Stimulated activated CD4-positive, alpha-beta T cell treated with anti-CD3 and anti-CD28 coated beads, Interleukin-1b, Interleukin-23, amount 100 ng/mL, for 1 hour (primary cell): ENCODE measurements around the gene MSL3B.
A peak's percentile ranks its signal among the peaks of the same experiment; 100 is the strongest.
"Not testable (repeated sequence)": the region's sequence is repeated elsewhere in the genome, so short reads cannot be mapped to it uniquely, and the experiment has no call there.

Source experiments
- DNase-seq, 2 donors: peaks; one replicate each; pipeline ENCODE4 v3.0.0-alpha.2; 2020; ENCODE audit warnings: low read depth in 2 of 2

The MSL3B gene

DNA sequence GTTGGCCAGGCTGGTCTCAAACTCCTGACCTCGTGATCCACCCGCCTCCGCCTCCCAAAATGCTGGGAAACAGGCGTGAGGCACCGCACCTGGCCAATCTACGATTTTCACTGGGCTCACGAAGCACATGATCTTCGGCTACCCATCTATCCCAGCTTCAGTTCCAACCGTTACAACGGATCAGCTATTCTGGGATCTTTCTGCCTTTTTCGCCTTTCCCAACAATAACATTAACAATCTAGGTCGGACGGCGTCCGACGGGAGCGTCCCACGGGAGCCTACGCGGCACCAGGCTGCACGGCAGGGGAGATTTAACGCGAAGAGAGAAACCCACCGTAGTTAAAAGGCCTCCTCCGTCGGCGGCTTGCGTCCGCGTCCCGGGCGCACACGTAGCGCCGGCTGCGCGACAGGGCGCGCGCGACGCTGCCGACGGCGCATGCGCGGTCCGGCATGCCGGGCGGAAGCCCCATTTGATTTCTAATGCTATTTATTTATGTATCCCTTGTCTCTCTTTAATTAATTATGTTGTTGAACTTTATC is at the start of gene MSL3B:
MSL3B (minus strand) TSS at position 394 of the 540 bp plus-strand sequence.
- DNase-seq = peak in 1 of 2 donors; percentile 25

- no peak for DNase-seq
Measured at GRCh38 chr2:233917116-233917515, 48.9 kb upstream of the MSL3B start, which contains the start of gene TRPM8. TSS of gene TRPM8 (plus strand) at chr2:233917373. CDS start at chr2:233926538, 9,165 bp downstream.

GRCh38 chr2:233915128-233915527 is 46.9 kb upstream of the MSL3B start:
- no peak for DNase-seq

GRCh38 chr2:233912691-233913423 is 44.7 kb upstream of the MSL3B start:
- no peak for DNase-seq

DNA sequence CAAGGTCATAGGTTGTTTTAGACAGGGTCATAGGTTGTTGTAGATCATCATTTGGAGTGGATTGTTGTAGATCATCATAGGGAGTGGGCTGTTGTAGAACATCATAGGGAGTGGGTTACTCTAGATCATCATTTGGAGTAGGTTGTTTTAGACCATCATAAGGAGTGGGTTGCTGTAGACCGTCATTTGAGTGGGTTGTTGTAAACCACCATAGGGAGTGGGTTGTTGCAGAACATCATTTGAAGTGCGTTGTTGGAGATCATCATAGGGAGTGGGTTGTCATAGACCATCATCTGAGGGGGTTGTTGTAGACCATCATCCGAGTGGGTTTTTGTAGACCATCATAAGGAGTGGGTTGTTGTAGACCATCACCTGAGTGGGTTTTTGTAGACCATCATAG is 39.4 kb upstream of the MSL3B start:
- DNase-seq = no peak

- DNase-seq = no peak
Measured at GRCh38 chr2:233905945-233906344, 37.8 kb upstream of the MSL3B start.

DNA sequence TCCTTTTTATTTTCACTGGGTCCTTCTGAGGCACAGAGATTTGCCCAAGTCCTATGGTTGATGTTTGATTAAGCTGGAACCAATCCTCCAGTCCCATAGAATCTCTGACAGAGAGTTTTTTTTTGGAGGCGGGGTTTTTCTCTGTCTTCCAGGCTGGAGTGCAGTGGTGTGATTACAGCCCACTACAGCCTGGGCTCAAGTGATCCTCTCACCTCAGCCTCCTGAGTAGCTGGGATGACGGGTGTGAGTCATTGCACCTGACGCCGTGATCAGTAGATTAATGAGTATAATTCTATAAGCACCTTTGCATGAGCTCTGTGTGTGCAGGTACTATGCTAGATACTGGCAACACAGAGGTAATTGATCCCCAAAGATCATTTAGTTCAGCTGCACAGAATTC is 33.7 kb upstream of the MSL3B start:
- DNase-seq = no peak

DNA sequence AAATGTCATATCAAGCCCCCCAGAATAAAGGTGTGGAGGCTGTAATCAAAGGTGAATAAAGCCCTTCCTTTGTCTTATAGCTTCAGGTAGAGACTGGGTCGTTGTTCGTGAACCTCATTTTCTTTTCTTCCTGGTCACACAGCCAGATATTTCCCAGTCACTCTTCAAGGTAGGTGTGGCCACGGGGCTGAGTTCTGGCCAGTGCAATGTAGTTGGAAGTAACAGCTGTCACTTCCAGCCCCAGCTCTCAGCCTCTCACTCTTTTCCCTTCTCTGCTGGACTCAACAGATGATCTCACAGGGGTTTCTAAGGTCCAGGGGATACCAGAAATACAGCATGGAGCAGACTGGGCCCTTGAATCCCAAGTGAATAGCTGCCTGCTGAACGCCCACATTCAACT is 33.2 kb upstream of the MSL3B start:
- no peak for DNase-seq

DNA sequence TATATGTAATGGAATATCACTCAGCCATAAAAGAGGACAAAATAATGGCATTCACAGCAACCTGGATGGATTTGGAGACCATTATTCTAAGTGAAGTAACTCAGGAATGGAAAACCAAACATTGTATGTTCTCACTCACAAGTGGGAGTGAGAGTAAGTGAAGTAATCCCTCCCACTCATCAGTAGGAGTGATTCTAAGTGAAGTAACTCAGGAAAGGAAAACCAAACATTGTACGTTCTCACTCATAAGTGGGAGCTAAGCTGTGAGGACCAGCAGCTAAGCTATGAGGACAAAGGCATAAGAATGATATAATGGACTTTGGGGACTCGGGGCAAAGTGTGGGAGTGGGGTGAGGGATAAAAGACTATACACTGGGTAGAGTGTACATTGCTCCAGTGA is 28.1 kb upstream of the MSL3B start:
- not testable (repeated sequence) for DNase-seq

GRCh38 chr2:233892793-233893192 is 24.6 kb upstream of the MSL3B start:
- DNase-seq = no peak

- DNase-seq = no peak
Measured at GRCh38 chr2:233882353-233882752, 14.2 kb upstream of the MSL3B start.

GRCh38 chr2:233872125-233872524 is 3.9 kb upstream of the MSL3B start:
- DNase-seq = not testable (repeated sequence)

GRCh38 chr2:233871432-233871831 is 3.2 kb upstream of the MSL3B start:
- no peak for DNase-seq

DNA sequence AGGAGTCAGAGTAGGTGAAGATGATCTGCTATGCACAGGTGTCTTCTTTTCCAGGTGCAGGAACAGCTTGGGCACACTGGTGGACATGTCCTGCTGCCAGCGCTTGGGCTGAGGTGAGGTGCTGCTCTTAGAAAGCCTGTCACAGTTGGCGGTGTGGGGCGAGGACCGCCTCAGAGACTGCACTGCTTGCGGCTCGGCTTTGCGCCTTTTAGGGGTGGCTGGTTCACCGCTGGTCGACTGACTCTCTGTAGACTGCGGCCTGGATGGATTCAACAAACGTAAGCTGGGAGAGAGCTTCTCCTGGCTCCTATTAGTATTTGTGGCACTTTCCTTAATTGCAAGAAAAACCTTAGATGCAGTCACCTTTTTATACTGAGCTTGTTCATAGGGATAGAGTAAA is 1.7 kb downstream of the MSL3B start:
- no peak for DNase-seq

- no peak for DNase-seq
Measured at GRCh38 chr2:233865838-233866237, 2.3 kb downstream of the MSL3B start.

GRCh38 chr2:233862261-233862768 is 5.9 kb downstream of the MSL3B start:
- no peak for DNase-seq

GRCh38 chr2:233858331-233858730 is 9.9 kb downstream of the MSL3B start:
- DNase-seq = no peak

DNA sequence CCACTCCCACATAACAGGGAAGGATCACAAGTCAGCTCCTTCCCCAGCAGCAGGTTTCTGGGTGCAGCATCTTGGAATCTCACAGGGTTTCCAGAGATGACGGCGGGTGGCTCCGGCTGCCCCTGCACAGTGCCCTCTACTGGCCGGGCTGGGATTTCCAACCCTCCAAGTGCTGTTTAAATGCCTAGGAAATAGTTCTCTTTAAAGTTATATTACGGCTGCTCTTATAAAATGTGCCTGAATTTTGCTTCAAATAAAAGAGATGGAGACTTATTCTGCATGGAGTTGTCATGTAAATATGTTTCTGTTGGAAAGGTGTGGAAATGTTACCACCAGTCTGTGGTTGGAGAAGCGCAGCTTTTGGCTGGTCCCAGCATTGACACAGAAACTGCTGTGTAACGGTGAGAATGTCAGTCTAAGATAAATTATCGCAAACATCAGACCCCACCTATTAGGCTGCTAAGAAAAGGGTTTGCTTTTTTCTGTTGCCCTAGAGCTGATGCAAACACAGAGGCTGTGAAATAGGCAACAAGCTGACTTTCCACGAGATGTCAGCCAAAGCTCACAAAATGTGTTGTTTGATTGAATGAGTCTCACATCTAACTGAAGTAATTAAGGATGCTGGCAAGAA is 10.6 kb downstream of the MSL3B start:
- no peak for DNase-seq

GRCh38 chr2:233856184-233856583 is 12.0 kb downstream of the MSL3B start:
- no peak for DNase-seq

GRCh38 chr2:233855345-233855744 is 12.8 kb downstream of the MSL3B start:
- DNase-seq = no peak

DNA sequence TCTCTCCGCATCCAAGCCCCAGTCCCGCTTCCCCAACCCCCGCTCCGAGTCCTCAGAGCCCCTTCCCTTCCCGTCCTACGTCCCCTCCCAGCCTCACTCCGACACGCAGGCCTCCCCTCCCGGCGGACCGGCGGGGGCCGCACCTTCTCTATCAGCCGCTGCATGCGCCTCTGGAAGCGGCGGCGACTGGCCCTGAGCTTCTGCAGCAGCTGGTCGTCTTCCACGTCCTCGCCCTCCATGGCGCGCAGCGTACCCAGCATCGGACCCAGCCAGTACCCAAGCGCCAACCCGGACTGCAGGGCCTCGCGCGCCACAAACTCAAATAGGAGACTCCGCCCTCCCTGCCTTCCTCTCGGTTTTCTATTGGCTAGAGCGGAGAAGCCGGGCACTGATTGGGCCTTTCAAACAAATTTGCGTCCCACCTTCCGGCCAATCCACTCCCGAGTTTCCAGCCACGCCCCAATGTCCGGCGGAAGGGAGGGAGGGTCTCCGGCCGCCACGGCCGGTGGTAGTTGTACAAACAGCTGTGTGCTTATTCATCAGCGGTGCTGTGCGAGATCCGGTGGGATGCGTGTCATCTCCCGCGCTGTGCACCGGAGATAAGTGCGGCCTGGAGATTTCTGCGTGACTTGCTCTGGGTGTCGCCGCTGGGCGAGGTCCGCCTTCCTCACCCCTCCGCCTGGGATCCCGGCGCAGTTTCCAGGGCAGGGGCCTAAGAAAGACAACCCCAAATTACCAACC is 13.8 kb downstream of the MSL3B start, which contains the start of gene HJURP:
HJURP (minus strand) TSS at position 295 of the 741 bp plus-strand sequence; CDS start at position 260, 35 bp downstream.
- DNase-seq = peak; percentile 58 to 67

- no peak for DNase-seq
Measured at GRCh38 chr2:233853883-233854240, 14.3 kb downstream of the MSL3B start.
